IMR-90 (cell line): ENCODE results near the gene CRLF2. TPM values are rescaled to one million over a fixed set of nuclear protein-coding genes. Genes with fewer than 3 reads are reported as not detected.

Experiments used
- ATAC-seq: fragments of 200-7000 bp; cut with Tn5 transposase; 2 replicates; pipeline ENCODE4 v1.9.1; 2020; ENCODE audit warnings: low read depth, mild to moderate bottlenecking, moderate library complexity
- BruUV-seq: library from RNA; stranded (reverse); fragments of 400-500 nt; replicated peaks from 2 replicates; lab custom pipeline; 2021; lab: Mats Ljungman, UMichigan
- CTCF ChIA-PET: fragments of 300-600 bp; formaldehyde crosslinking; extraction: SDS; loops from one replicate; lab custom pipeline; 2021; ENCODE audit warnings: antibody characterized with exemption; lab: Yijun Ruan, JAX
- POLR2A ChIA-PET: fragments of 300-600 bp; sonication (Branson Sonifier 250); formaldehyde crosslinking; loops from one replicate; lab custom pipeline; 2022; ENCODE audit warnings: antibody characterized with exemption; ENCODE audit not compliant: unreplicated experiment; lab: Charles Lee
- DNase-seq: peaks from one replicate; pipeline ENCODE4 v3.0.0; 2013
- H2AFZ ChIP-seq: replicated peaks from 2 replicates; pipeline ENCODE3; 2013; ENCODE audit warnings: low read length, mild to moderate bottlenecking; ENCODE audit not compliant: poor library complexity
- H2AK5ac ChIP-seq: 2 replicates; pipeline ENCODE4 v1.6.1; 2013; ENCODE audit warnings: low read depth, low read length, inconsistent platforms
- H2AK9ac ChIP-seq: replicated peaks from 2 replicates; pipeline ENCODE3; 2013; ENCODE audit warnings: mild to moderate bottlenecking, low read depth, low read length, moderate library complexity; ENCODE audit not compliant: poor library complexity
- H2BK120ac ChIP-seq: 2 replicates; pipeline ENCODE4 v1.6.1; 2013; ENCODE audit warnings: low read depth, low read length, inconsistent platforms
- H2BK15ac ChIP-seq: 3 replicates; pipeline ENCODE4 v1.6.1; 2013; ENCODE audit warnings: low read depth, low read length, inconsistent platforms
- H2BK20ac ChIP-seq: 2 replicates; pipeline ENCODE4 v1.6.1; 2013; ENCODE audit warnings: low read depth, mild to moderate bottlenecking, inconsistent platforms, low read length, moderate library complexity
- H2BK5ac ChIP-seq: 2 replicates; pipeline ENCODE4 v1.6.1; 2013; ENCODE audit warnings: mild to moderate bottlenecking, low read depth, low read length, inconsistent platforms; ENCODE audit not compliant: poor library complexity, severe bottlenecking
- H3K14ac ChIP-seq: replicated peaks from 2 replicates; pipeline ENCODE4 v1.6.1; 2013; ENCODE audit warnings: low read depth, low read length, inconsistent platforms
- H3K18ac ChIP-seq: 2 replicates; pipeline ENCODE4 v1.6.1; 2013; ENCODE audit warnings: low read depth, low read length, control low read depth
- H3K23ac ChIP-seq: 2 replicates; pipeline ENCODE4 v1.6.1; 2013; ENCODE audit warnings: low read depth, low read length, inconsistent platforms
- H3K27ac ChIP-seq: 2 replicates; pipeline ENCODE4 v1.5.1; 2013; ENCODE audit warnings: mild to moderate bottlenecking, control low read depth, low read length; ENCODE audit not compliant: insufficient read depth
- H3K27me3 ChIP-seq: 2 replicates; pipeline ENCODE4 v1.6.1; 2013; ENCODE audit warnings: low read length; ENCODE audit not compliant: control insufficient read depth, insufficient read depth
- H3K36me3 ChIP-seq: 2 replicates; pipeline ENCODE4 v1.6.1; 2013; ENCODE audit warnings: low read length, mixed read lengths; ENCODE audit not compliant: control insufficient read depth, insufficient read depth
- H3K4ac ChIP-seq: 2 replicates; pipeline ENCODE4 v1.6.1; 2013; ENCODE audit warnings: low read depth, low read length, inconsistent platforms
- H3K4me1 ChIP-seq: 2 replicates; pipeline ENCODE4 v1.6.1; 2013; ENCODE audit warnings: low read length, mixed read lengths; ENCODE audit not compliant: control insufficient read depth, insufficient read depth
- H3K4me2 ChIP-seq: 2 replicates; pipeline ENCODE4 v1.6.1; 2013; ENCODE audit warnings: low read depth, mild to moderate bottlenecking, control low read depth, low read length, moderate library complexity
- H3K4me3 ChIP-seq: 2 replicates; pipeline ENCODE4 v1.5.1; 2013; ENCODE audit warnings: low read depth, mild to moderate bottlenecking, control low read depth, low read length, moderate library complexity; ENCODE audit not compliant: insufficient read depth
- H3K56ac ChIP-seq: 2 replicates; pipeline ENCODE4 v1.6.1; 2013; ENCODE audit warnings: low read length, inconsistent platforms; ENCODE audit not compliant: insufficient read depth; ENCODE audit errors: extremely low read depth
- H3K79me1 ChIP-seq, 2 experiments: 2 replicates each; pipeline ENCODE4 v1.6.1; 2013; ENCODE audit warnings: low read length in 2 of 2, inconsistent platforms in 1 of 2, low read depth in 1 of 2
- H3K9ac ChIP-seq: 2 replicates; pipeline ENCODE4 v1.6.1; 2013; ENCODE audit warnings: low read depth, low read length, control low read depth
- H3K9me1 ChIP-seq: 2 replicates; pipeline ENCODE4 v1.6.1; 2013; ENCODE audit warnings: low read length, inconsistent platforms; ENCODE audit not compliant: insufficient read depth
- H3K9me3 ChIP-seq: 2 replicates; pipeline ENCODE4 v1.6.1; 2013; ENCODE audit warnings: low read length; ENCODE audit not compliant: control insufficient read depth, insufficient read depth
- H4K20me1 ChIP-seq: 2 replicates; pipeline ENCODE4 v1.6.1; 2013; ENCODE audit warnings: low read length, inconsistent platforms; ENCODE audit not compliant: insufficient read depth
- H4K5ac ChIP-seq: 2 replicates; pipeline ENCODE4 v1.6.1; 2013; ENCODE audit warnings: mild to moderate bottlenecking, low read depth, low read length, control low read depth
- H4K8ac ChIP-seq, 2 experiments: 2 replicates each; pipeline ENCODE4 v1.6.1; 2013; ENCODE audit warnings: low read depth in 2 of 2, low read length in 2 of 2, control low read depth in 1 of 2, inconsistent platforms in 1 of 2
- H4K91ac ChIP-seq: 2 replicates; pipeline ENCODE4 v1.6.1; 2013; ENCODE audit warnings: low read depth, low read length, inconsistent platforms; ENCODE audit not compliant: insufficient read depth
- BHLHE40 ChIP-seq: fragments of 150-350 bp; IDR thresholded peaks from 2 replicates; pipeline ENCODE4 v1.6.1; 2016; ENCODE audit warnings: mild to moderate bottlenecking, low read depth, low read length
- CEBPB ChIP-seq: IDR thresholded peaks from 2 replicates; pipeline ENCODE4 v1.6.1; 2012; ENCODE audit warnings: low read depth, low read length, improper control_type of control experiment
- RAD21 ChIP-seq: IDR thresholded peaks from 2 replicates; pipeline ENCODE4 v1.6.1; 2012; ENCODE audit warnings: low read length, improper control_type of control experiment
- RCOR1 ChIP-seq: IDR thresholded peaks from 2 replicates; pipeline ENCODE4 v1.6.1; 2012; ENCODE audit warnings: mild to moderate bottlenecking, low read length, improper control_type of control experiment; ENCODE audit not compliant: insufficient replicate concordance
- dilution Hi-C: fragments of 300-500 bp; cut with HindIII; formaldehyde crosslinking; loops from one replicate; pipeline ENCODE4 v1.14.3; 2018; ENCODE audit warnings: low sequenced_read_pairs; ENCODE audit not compliant: unreplicated experiment
- in situ Hi-C: fragments of 300-500 bp; cut with MboI; formaldehyde crosslinking; loops from 3 replicates; pipeline ENCODE4 v1.14.3; 2019; ENCODE audit warnings: low sequenced_read_pairs, inconsistent platforms, mixed read lengths
- intact Hi-C: fragments of 100-400 bp; cut with micrococcal nuclease; formaldehyde crosslinking; loops from 2 replicates; pipeline ENCODE4 v1.10.0; 2022
- polyA plus RNA-seq, 3 experiments: library from polyadenylated mRNA; depleted of rRNA; stranded (reverse); fragments of >200 nt; gene quantifications; 2 replicates each; pipeline ENCODE4 v1.2.3, GENCODE V29; 2012; ENCODE audit warnings: low replicate concordance in 1 of 3
- total RNA-seq: library from RNA; depleted of rRNA; stranded (reverse); fragments of >200 nt; gene quantifications from 2 replicates; pipeline ENCODE4 v1.2.3, GENCODE V29; 2012

CRLF2 gene
- total and polyA plus RNA-seq, 2 of the 4 experiments (the other 2 are of a cell fraction) = not detected

GRCh38 chrX:1223242-1223600 is 10.8 kb upstream of the CRLF2 start:
- Histone ChIP-seq H2BK15ac (no peak overlapping the region), H2BK120ac (no peak overlapping the region), H2BK5ac (no peak overlapping the region), H3K4me2 (no peak overlapping the region), H2AFZ (no peak overlapping the region), H2AK5ac (no peak overlapping the region), H3K4me1 (no peaks in the 10 kb centered on the region), H4K91ac (no peak overlapping the region), H3K14ac (no peak overlapping the region), H3K27me3 (no peaks in the 10 kb centered on the region), H3K9me3 (peaks cover 15% of the 10 kb centered on the region), H3K23ac (no peak overlapping the region), H3K18ac (no peak overlapping the region), H3K4me3 (no peak overlapping the region), H3K27ac (no peak overlapping the region), H4K8ac (no peak overlapping the region), H3K56ac (no peak overlapping the region), H2BK20ac (no peak overlapping the region), H2AK9ac (no peak overlapping the region), H3K9ac (no peak overlapping the region), H4K5ac (no peak overlapping the region), H3K79me1 (no peaks in the 10 kb centered on the region), H3K36me3 (no peaks in the 10 kb centered on the region), H3K4ac (no peak overlapping the region), H4K20me1 (no peaks in the 10 kb centered on the region), H3K9me1 (no peaks in the 10 kb centered on the region)
- POLR2A ChIA-PET = no interaction called here
- intact Hi-C loops (no loop called here), in situ Hi-C loops (no loop called here), dilution Hi-C loops (no loop called here)
- no peak for ATAC-seq
- no peak for DNase-seq
- TF ChIP-seq RCOR1 = no peak
- TF ChIP-seq CEBPB = no peak
- no peak for TF ChIP-seq RAD21
- no peak for TF ChIP-seq BHLHE40
- no TSS peak for BruUV-seq
- CTCF ChIA-PET = no interaction called here
